GM12878 (cell line): ENCODE results near the gene SNF8. TPM values are rescaled to one million over a fixed set of nuclear protein-coding genes. Genes with fewer than 3 reads are reported as not detected.

Experiments
- ATAC-seq: fragments of 200-7000 bp; cut with Tn5 transposase; 3 replicates; pipeline ENCODE4 v1.9.1; 2020; ENCODE audit warnings: mild to moderate bottlenecking, moderate library complexity
- BruUV-seq: library from RNA; stranded (reverse); fragments of 400-500 nt; replicated peaks from 2 replicates; lab custom pipeline; 2021; lab: Mats Ljungman, UMichigan
- CTCF ChIA-PET: fragments of 300-600 bp; sonication (Branson Sonifier 250); formaldehyde crosslinking; extraction: SDS; loops from one replicate; lab custom pipeline; 2021; ENCODE audit warnings: inconsistent platforms; lab: Yijun Ruan, JAX
- POLR2A ChIA-PET: fragments of 350-600 bp; formaldehyde crosslinking; extraction: SDS; loops from one replicate; lab custom pipeline; 2021; ENCODE audit warnings: inconsistent platforms; lab: Charles Lee
- RAD21 ChIA-PET: fragments of 300-600 bp; sonication (Branson Sonifier 250); formaldehyde crosslinking; loops from one replicate; lab custom pipeline; 2023; ENCODE audit warnings: antibody characterized with exemption; ENCODE audit not compliant: unreplicated experiment; lab: Charles Lee
- SMC1A ChIA-PET: fragments of 300-600 bp; sonication (Branson Sonifier 250); formaldehyde crosslinking; loops from one replicate; lab custom pipeline; 2023; ENCODE audit not compliant: unreplicated experiment, uncharacterized antibody; lab: Charles Lee
- DNase-seq: peaks from one replicate; pipeline ENCODE4 v3.0.0-alpha.2; 2011; ENCODE audit warnings: low read depth, low spot score
- FAIRE-seq: peaks from 3 replicates; lab custom pipeline; 2011; peaks lifted over from hg19 to GRCh38; lab: Jason Lieb, UNC
- H2AFZ ChIP-seq: 2 replicates; pipeline ENCODE4 v1.6.0; 2011; ENCODE audit warnings: low read depth, low read length, control low read depth; ENCODE audit not compliant: control insufficient read depth
- H3K27ac ChIP-seq: 2 replicates; pipeline ENCODE4 v1.5.1; 2011; ENCODE audit warnings: control low read depth; ENCODE audit not compliant: control insufficient read depth, insufficient read depth
- H3K27me3 ChIP-seq, 2 experiments: replicated peaks in 1 of 2; 2 replicates each; pipeline versions ENCODE4 v1.6.0 to v1.6.1; 2011; ENCODE audit warnings: low read length in 1 of 2; ENCODE audit not compliant: control insufficient read depth in 2 of 2, insufficient read depth in 2 of 2
- H3K36me3 ChIP-seq, 2 experiments: 2 replicates each; pipeline ENCODE4 v1.5.1; 2011; ENCODE audit warnings: low read length in 1 of 2; ENCODE audit not compliant: control insufficient read depth in 2 of 2, insufficient read depth in 2 of 2
- H3K4me1 ChIP-seq: 2 replicates; pipeline ENCODE4 v1.6.1; 2011; ENCODE audit warnings: mild to moderate bottlenecking, low read length, moderate library complexity, mixed read lengths; ENCODE audit not compliant: control insufficient read depth, insufficient read depth
- H3K4me2 ChIP-seq: 2 replicates; pipeline ENCODE4 v1.6.0; 2011; ENCODE audit warnings: control low read depth; ENCODE audit not compliant: control insufficient read depth, insufficient read depth
- H3K4me3 ChIP-seq: fragments of 200-600 bp; sonication (generic); 2 replicates; pipeline ENCODE4 v1.5.1; 2016
- H3K79me2 ChIP-seq: 2 replicates; pipeline ENCODE4 v1.6.0; 2011; ENCODE audit warnings: low read length; ENCODE audit not compliant: control insufficient read depth, insufficient read depth
- H3K9ac ChIP-seq: 2 replicates; pipeline ENCODE4 v1.8.0; 2011; ENCODE audit warnings: low read length, control low read depth, mixed read lengths; ENCODE audit not compliant: control insufficient read depth, insufficient read depth
- H3K9me3 ChIP-seq: replicated peaks from 3 replicates; pipeline ENCODE4 v1.5.1; 2011; ENCODE audit warnings: mild to moderate bottlenecking, low read length; ENCODE audit not compliant: control insufficient read depth, insufficient read depth
- H4K20me1 ChIP-seq: 2 replicates; pipeline ENCODE4 v1.6.0; 2011; ENCODE audit not compliant: control insufficient read depth, insufficient read depth
- CBX5 ChIP-seq: sonication (generic); IDR thresholded peaks from 2 replicates; pipeline ENCODE4 v1.6.1; 2016; ENCODE audit warnings: low read depth, moderate library complexity, mild to moderate bottlenecking, inconsistent platforms
- EED ChIP-seq: sonication (generic); IDR thresholded peaks from 2 replicates; pipeline ENCODE4 v1.6.1; 2016; ENCODE audit warnings: antibody characterized with exemption, low read depth
- EGR1 ChIP-seq, 2 experiments: IDR thresholded peaks; 1 replicate in 1 of 2; 2 replicates in 1 of 2; pipeline ENCODE4 v1.6.1; 2011 to 2012; ENCODE audit warnings: low read depth in 2 of 2, low read length in 2 of 2, borderline replicate concordance in 1 of 2, mild to moderate bottlenecking in 1 of 2, moderate library complexity in 1 of 2
- EZH2 ChIP-seq: IDR thresholded peaks from 2 replicates; pipeline ENCODE4 v1.6.1; 2012; ENCODE audit warnings: low read depth, mild to moderate bottlenecking, control low read depth, inconsistent platforms, low read length, borderline replicate concordance; ENCODE audit not compliant: control insufficient read depth
- GABPA ChIP-seq: IDR thresholded peaks from 2 replicates; pipeline ENCODE4 v1.6.1; 2014; ENCODE audit warnings: antibody characterized with exemption, low read depth, mild to moderate bottlenecking, inconsistent platforms
- HCFC1 ChIP-seq: fragments of 150-350 bp; IDR thresholded peaks from 2 replicates; pipeline ENCODE4 v1.6.1; 2014; ENCODE audit warnings: low read length
- HDAC6 ChIP-seq: fragments of 200-600 bp; sonication (generic); IDR thresholded peaks from one replicate; pipeline ENCODE4 v1.8.0; 2017; ENCODE audit warnings: antibody characterized with exemption; ENCODE audit not compliant: unreplicated experiment
- NRF1 ChIP-seq: conservative IDR thresholded peaks from 2 replicates; pipeline ENCODE4 v1.6.1; 2011; ENCODE audit warnings: mild to moderate bottlenecking, low read depth, low read length, improper control_type of control experiment
- POLR2A ChIP-seq: IDR thresholded peaks from 2 replicates; pipeline ENCODE4 v1.6.1; 2011; ENCODE audit warnings: low read depth, mild to moderate bottlenecking, low read length
- WRNIP1 ChIP-seq: IDR thresholded peaks from 2 replicates; pipeline ENCODE4 v1.6.1; 2011; ENCODE audit warnings: low read depth, low read length, improper control_type of control experiment, borderline replicate concordance
- ZNF274 ChIP-seq: IDR thresholded peaks from one replicate; pipeline ENCODE4 v1.8.0; 2011; ENCODE audit not compliant: insufficient read length, insufficient read depth
- WGBS: methylation state at CpG from one replicate; pipeline ENCODE4 v1.1.6; 2016; ENCODE audit warnings: low lambda C conversion rate; ENCODE audit not compliant: insufficient replicate concordance, insufficient coverage; ENCODE audit errors: missing lambda C conversion rate; 5-methylcytosine and 5-hydroxymethylcytosine counted together
- in situ Hi-C: fragments of 300-500 bp; cut with MboI; formaldehyde crosslinking; loops from 9 replicates; pipeline ENCODE4 v1.14.3; 2018; ENCODE audit warnings: mixed read lengths
- intact Hi-C: fragments of 100-400 bp; cut with micrococcal nuclease; formaldehyde crosslinking; loops from one replicate; pipeline ENCODE4 v1.14.2; 2022; ENCODE audit not compliant: unreplicated experiment
- polyA plus RNA-seq, 11 experiments: library from polyadenylated mRNA; depleted of rRNA in 4 of 11; unstranded in 6 of 11; stranded (reverse) in 5 of 11; fragments of >200 nt; fragmentation: Nextera tagmentation in 4 of 11; fragmentation: Illumina TruSeq in 1 of 11; extraction: Ambion mirVana in 4 of 11; extraction: Trizol in 1 of 11; gene quantifications; 1 replicate in 1 of 11; 2 replicates in 10 of 11; pipeline versions ENCODE4 v1.2.1 to v1.2.3, GENCODE V29; 2011 to 2016; ENCODE audit warnings: inconsistent platforms in 2 of 11, missing spikeins in 2 of 11, low read depth in 1 of 11
- total RNA-seq, 4 experiments: library from RNA; depleted of rRNA in 3 of 4; stranded (reverse); fragments of >200 nt in 3 of 4; fragmentation: Illumina TruSeq in 1 of 4; extraction: Trizol in 1 of 4; gene quantifications; 2 replicates each; pipeline versions ENCODE4 v1.2.1 to v1.2.3, GENCODE V29; 2013 to 2021
- TF ChIP-seq, protein P1 (sequence below): fragments of 450-650 bp; IDR thresholded peaks from 2 replicates; pipeline ENCODE4 v1.6.1; 2017; ENCODE audit warnings: low read depth, mild to moderate bottlenecking, moderate library complexity
- TF ChIP-seq, protein P2 (sequence below): IDR thresholded peaks from 2 replicates; pipeline ENCODE4 v1.6.1; 2011; ENCODE audit warnings: low read depth, low read length, improper control_type of control experiment, borderline replicate concordance

SNF8 gene
- total and polyA plus RNA-seq, 10 of the 15 experiments (the other 5 are each of a cell fraction or from before 2014, with no cell fraction given): 6.1 to 228 (median 95.6) TPM

DNA sequence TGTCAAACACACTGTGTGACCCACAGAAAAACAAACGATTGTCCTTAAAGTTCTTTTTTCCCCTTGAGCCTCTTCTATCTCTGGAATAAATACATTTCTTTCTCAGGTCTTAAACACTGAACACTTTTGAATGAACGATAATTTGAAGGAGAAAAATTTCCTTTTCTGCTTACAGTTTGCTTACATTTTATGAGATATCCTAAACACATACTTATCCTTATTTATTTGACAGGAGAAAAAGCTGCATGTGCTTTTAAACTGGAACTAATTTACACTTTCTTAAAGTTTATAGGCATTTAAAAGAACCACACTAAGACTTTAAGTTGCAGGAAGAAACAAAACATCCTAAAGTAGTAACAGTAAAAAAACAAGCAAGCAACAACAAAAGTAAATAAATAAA, 47.8 kb upstream of the SNF8 start:
- no peak for DNase-seq
- Histone ChIP-seq H3K36me3 (no peaks in the 10 kb centered on the region), H3K27me3 (peaks cover 7% of the 10 kb centered on the region in 2 experiments), H3K4me3 (no peak overlapping the region), H4K20me1 (no peaks in the 10 kb centered on the region)
- WGBS: 13% methylated on average over 2 of the region's 2 CpGs
- POLR2A ChIA-PET: no interaction called here
- TF ChIP-seq POLR2A (no peak), NRF1 (no peak), EZH2 (no peak), HDAC6 (no peak), GABPA (no peak), EGR1 (IDR thresholded peaks at IDR 0.05; ENCODE audit: borderline replicate concordance in 1 of 2, low read depth in 2 of 2, low read length in 2 of 2) (no peak), HCFC1 (no peak), EED (no peak), WRNIP1 (no peak), ZNF274 (no peak), CBX5 (no peak)
- TF ChIP-seq, protein P1, sequence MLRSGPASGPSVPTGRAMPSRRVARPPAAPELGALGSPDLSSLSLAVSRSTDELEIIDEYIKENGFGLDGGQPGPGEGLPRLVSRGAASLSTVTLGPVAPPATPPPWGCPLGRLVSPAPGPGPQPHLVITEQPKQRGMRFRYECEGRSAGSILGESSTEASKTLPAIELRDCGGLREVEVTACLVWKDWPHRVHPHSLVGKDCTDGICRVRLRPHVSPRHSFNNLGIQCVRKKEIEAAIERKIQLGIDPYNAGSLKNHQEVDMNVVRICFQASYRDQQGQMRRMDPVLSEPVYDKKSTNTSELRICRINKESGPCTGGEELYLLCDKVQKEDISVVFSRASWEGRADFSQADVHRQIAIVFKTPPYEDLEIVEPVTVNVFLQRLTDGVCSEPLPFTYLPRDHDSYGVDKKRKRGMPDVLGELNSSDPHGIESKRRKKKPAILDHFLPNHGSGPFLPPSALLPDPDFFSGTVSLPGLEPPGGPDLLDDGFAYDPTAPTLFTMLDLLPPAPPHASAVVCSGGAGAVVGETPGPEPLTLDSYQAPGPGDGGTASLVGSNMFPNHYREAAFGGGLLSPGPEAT: no peak
- TF ChIP-seq, protein P2, sequence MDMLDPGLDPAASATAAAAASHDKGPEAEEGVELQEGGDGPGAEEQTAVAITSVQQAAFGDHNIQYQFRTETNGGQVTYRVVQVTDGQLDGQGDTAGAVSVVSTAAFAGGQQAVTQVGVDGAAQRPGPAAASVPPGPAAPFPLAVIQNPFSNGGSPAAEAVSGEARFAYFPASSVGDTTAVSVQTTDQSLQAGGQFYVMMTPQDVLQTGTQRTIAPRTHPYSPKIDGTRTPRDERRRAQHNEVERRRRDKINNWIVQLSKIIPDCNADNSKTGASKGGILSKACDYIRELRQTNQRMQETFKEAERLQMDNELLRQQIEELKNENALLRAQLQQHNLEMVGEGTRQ: no peak
- TF ChIP-seq, all 136 proteins: peak for 0
- FAIRE-seq: no peak
- ChIA-PET RAD21 (no interaction called here), CTCF (interaction anchor here (1.2 kb wide), 1 partner anchor 40 kb away, joined by 4 read pairs; no protein-coding TSS in a partner anchor), SMC1A (no interaction called here)
- peaks cover under 1% of the 10 kb centered on the region; the same call in 1 of the 2 replicates for H3K4me1 ChIP-seq
- no peak overlapping the region for H3K9ac ChIP-seq
- H3K4me2 ChIP-seq: no peak overlapping the region
- in situ Hi-C loops: no loop called here
- no peaks in the 10 kb centered on the region for H3K79me2 ChIP-seq
- intact Hi-C loops: no loop called here
- no peaks in the 10 kb centered on the region for H3K9me3 ChIP-seq
- H3K27ac ChIP-seq: no peak overlapping the region
- no peak for ATAC-seq
- no peak overlapping the region for H2AFZ ChIP-seq
- BruUV-seq: no TSS peak
